ENCODE measurements around the gene SMYD2.

GRCh38 chr1:214378492-214378891, 97.5 kb downstream of the SMYD2 start:
- TF ChIP-seq CTCF (IDR thresholded peaks at IDR 0.05) (no peak), POLR2A (IDR thresholded peaks at IDR 0.05) (no peak)

Measured in body of pancreas (tissue), 4 donors.